Adipocyte (in vitro differentiated cells): ENCODE measurements around the gene ASTN2.

Experiments
- DNase-seq: peaks from one replicate; pipeline ENCODE4 v3.0.0-alpha.2; 2015; ENCODE audit warnings: low read depth
- H3K27me3 ChIP-seq: replicated peaks from 2 replicates; pipeline ENCODE4 v1.7.0; 2013; ENCODE audit warnings: mild to moderate bottlenecking, low read length, moderate library complexity; ENCODE audit not compliant: control insufficient read depth, insufficient read depth
- H3K36me3 ChIP-seq: 2 replicates; pipeline ENCODE4 v1.7.0; 2013; ENCODE audit warnings: low read length, mild to moderate bottlenecking, moderate library complexity; ENCODE audit not compliant: control insufficient read depth, insufficient read depth, severe bottlenecking
- H3K4me1 ChIP-seq: 2 replicates; pipeline ENCODE4 v1.7.0; 2013; ENCODE audit warnings: mild to moderate bottlenecking, low read length, moderate library complexity; ENCODE audit not compliant: control insufficient read depth, insufficient read depth
- H3K4me3 ChIP-seq: 2 replicates; pipeline ENCODE4 v1.7.0; 2013; ENCODE audit warnings: mild to moderate bottlenecking, low read length, moderate library complexity
- H3K9ac ChIP-seq: 2 replicates; pipeline ENCODE4 v1.7.0; 2013; ENCODE audit warnings: mild to moderate bottlenecking, low read length, moderate library complexity
- H3K9me3 ChIP-seq: 2 replicates; pipeline ENCODE4 v1.7.0; 2013; ENCODE audit warnings: mild to moderate bottlenecking, low read length, moderate library complexity; ENCODE audit not compliant: control insufficient read depth

The ASTN2 gene

DNA sequence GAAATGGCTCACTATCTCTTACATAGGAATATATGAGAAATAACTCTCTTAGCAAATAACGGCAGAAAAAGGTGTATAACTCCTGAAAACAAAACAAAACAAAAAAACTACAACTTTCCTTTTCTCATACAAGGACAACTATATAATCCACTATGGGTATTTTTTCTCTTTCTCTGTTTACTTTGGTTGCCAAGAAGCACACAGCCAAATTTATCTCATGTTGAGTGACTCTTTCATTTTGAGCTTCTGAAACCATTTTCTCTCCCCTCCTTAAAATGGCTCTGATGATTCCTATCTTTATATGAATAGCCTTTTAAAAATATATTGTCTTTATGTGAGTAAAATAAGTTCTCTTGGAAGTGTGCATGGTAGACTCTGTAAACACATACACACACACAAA, 599.0 kb downstream of the ASTN2 start:
- Histone ChIP-seq H3K27me3 (peaks cover 5% of the 10 kb centered on the region), H3K9ac (no peak overlapping the region), H3K9me3 (no peaks in the 10 kb centered on the region), H3K4me3 (no peak overlapping the region), H3K36me3 (no peaks in the 10 kb centered on the region), H3K4me1 (no peaks in the 10 kb centered on the region)
- no peak for DNase-seq

- Histone ChIP-seq H3K9ac (no peak overlapping the region), H3K36me3 (no peaks in the 10 kb centered on the region), H3K4me3 (no peak overlapping the region)
Observed at GRCh38 chr9:116813031-116813300, 601.9 kb downstream of the ASTN2 start.

GRCh38 chr9:116812231-116813030, 602.4 kb downstream of the ASTN2 start:
- H3K27me3 ChIP-seq, result no peaks in the 10 kb centered on the region
- no peak overlapping the region for H3K9ac ChIP-seq
- no peak for DNase-seq
- no peaks in the 10 kb centered on the region for H3K9me3 ChIP-seq
- H3K4me1 ChIP-seq, result no peaks in the 10 kb centered on the region
- no peak overlapping the region for H3K4me3 ChIP-seq
- H3K36me3 ChIP-seq, result no peaks in the 10 kb centered on the region

More at GRCh38 chr9:116813031-116813300, 601.9 kb downstream of the ASTN2 start:
- no peaks in the 10 kb centered on the region for H3K4me1 ChIP-seq
- H3K9me3 ChIP-seq, result no peaks in the 10 kb centered on the region
- H3K27me3 ChIP-seq, result no peaks in the 10 kb centered on the region
- DNase-seq, result no peak

DNA sequence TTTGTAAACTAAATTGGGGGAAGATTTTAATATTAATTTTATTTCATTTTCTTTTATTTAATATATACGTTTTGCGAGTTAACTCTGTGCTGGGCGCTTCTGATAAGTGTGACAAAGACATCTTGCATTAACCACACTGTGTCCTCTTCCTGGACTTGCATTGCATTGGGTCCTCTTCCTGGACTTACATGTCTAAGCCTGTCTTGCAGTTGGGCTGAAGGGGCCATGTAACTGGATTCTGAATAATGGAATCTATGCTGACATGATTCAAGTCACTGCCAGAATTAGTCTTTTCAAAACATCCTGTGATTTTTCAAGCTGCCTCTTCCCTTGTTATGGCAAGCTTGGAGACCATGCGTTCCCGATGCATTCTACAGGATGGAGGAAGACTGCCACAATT, 605.2 kb downstream of the ASTN2 start:
- Histone ChIP-seq H3K9ac (no peak overlapping the region), H3K27me3 (no peaks in the 10 kb centered on the region), H3K4me1 (no peaks in the 10 kb centered on the region), H3K9me3 (no peaks in the 10 kb centered on the region), H3K36me3 (no peaks in the 10 kb centered on the region), H3K4me3 (no peak overlapping the region)
- DNase-seq, result no peak

GRCh38 chr9:116806075-116806474, 608.8 kb downstream of the ASTN2 start:
- Histone ChIP-seq H3K9ac (no peak overlapping the region), H3K36me3 (no peaks in the 10 kb centered on the region), H3K4me3 (no peak overlapping the region), H3K9me3 (no peaks in the 10 kb centered on the region), H3K27me3 (no peaks in the 10 kb centered on the region), H3K4me1 (no peaks in the 10 kb centered on the region)
- DNase-seq, result peak; percentile 20

- DNase-seq, result no peak
- no peaks in the 10 kb centered on the region for H3K9me3 ChIP-seq
Observed at GRCh38 chr9:116800885-116801284, 614.0 kb downstream of the ASTN2 start.

GRCh38 chr9:116800074-116800473, 614.8 kb downstream of the ASTN2 start:
- Histone ChIP-seq H3K4me1 (no peaks in the 10 kb centered on the region), H3K4me3 (no peak overlapping the region), H3K36me3 (no peaks in the 10 kb centered on the region), H3K27me3 (peaks cover 20% of the 10 kb centered on the region), H3K9ac (no peak overlapping the region), H3K9me3 (no peaks in the 10 kb centered on the region)
- no peak for DNase-seq

More at GRCh38 chr9:116800885-116801284, 614.0 kb downstream of the ASTN2 start:
- Histone ChIP-seq H3K4me1 (no peaks in the 10 kb centered on the region), H3K4me3 (no peak overlapping the region), H3K36me3 (no peaks in the 10 kb centered on the region), H3K9ac (no peak overlapping the region), H3K27me3 (peaks cover 13% of the 10 kb centered on the region)

GRCh38 chr9:116798521-116798920, 616.3 kb downstream of the ASTN2 start:
- Histone ChIP-seq H3K9me3 (no peaks in the 10 kb centered on the region), H3K4me1 (no peaks in the 10 kb centered on the region), H3K27me3 (peaks cover 20% of the 10 kb centered on the region), H3K36me3 (no peaks in the 10 kb centered on the region), H3K9ac (no peak overlapping the region), H3K4me3 (no peak overlapping the region)
- DNase-seq, result no peak

DNA sequence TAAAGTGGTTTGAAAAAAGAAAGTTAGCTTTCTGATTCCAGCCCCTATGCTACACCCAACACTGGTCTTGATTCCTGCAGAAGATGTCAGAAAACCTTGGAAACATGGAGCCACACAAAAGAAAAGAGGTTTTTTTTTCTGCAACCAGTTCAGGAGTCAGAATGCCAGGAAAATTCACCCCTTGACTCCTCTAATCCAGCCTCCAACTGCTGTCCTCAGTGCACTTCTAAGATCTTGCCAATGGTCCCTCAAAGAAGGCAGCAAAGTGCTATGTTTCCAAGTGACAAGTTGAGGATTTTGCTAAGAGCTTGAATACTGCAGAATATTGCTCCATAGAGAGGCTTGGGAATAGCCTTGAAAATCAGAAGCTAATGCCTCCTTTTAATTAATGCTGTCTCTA, 617.6 kb downstream of the ASTN2 start:
- Histone ChIP-seq H3K9ac (no peak overlapping the region), H3K4me1 (no peaks in the 10 kb centered on the region), H3K4me3 (no peak overlapping the region), H3K27me3 (peaks cover 20% of the 10 kb centered on the region), H3K36me3 (no peaks in the 10 kb centered on the region), H3K9me3 (no peaks in the 10 kb centered on the region)
- DNase-seq, result no peak

DNA sequence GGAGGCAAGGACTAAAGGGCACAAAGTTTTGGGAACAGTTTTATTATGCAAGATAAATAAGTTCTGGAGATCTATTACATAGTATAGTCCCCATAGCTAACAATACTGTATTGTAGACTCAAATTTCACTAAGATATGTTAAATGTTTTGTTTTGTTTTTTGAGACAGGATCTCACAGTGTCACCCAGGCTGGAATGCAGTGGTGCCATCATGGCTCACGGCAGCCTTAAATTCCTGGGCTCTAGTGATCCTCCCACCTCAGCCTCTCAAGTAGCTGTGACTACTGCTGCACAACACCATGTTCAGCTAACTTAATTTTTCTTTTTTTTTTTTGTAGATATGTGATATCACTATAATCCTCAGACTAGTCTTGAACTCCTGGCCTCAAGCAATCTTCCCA, 618.2 kb downstream of the ASTN2 start:
- H3K27me3 ChIP-seq, result peaks cover 20% of the 10 kb centered on the region
- H3K9ac ChIP-seq, result no peak overlapping the region
- H3K9me3 ChIP-seq, result no peaks in the 10 kb centered on the region
- H3K4me1 ChIP-seq, result no peaks in the 10 kb centered on the region
- no peak overlapping the region for H3K4me3 ChIP-seq
- no peak for DNase-seq
- H3K36me3 ChIP-seq, result no peaks in the 10 kb centered on the region

DNA sequence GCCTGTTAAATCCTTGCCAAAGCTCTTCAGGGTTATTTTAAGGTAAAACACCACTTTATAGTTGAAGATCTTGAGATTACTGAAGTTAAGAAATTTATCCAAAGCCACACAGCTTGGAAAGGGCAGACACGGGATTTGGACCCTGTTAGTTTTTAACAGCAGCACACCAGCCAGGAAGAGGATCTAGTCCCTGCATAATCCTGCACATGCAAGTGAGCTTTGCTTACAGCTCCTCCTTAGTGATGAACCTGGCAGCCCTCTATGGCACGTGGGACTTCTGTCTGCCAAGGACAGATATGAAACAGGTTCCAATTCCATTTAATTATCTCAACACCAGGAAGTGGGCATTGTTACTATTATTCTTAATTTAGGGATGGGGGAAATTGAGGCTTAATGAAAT, 619.0 kb downstream of the ASTN2 start:
- no peaks in the 10 kb centered on the region for H3K4me1 ChIP-seq
- H3K9ac ChIP-seq, result no peak overlapping the region
- no peak overlapping the region for H3K4me3 ChIP-seq
- H3K36me3 ChIP-seq, result no peaks in the 10 kb centered on the region
- H3K9me3 ChIP-seq, result no peaks in the 10 kb centered on the region
- no peak for DNase-seq
- peaks cover 19% of the 10 kb centered on the region for H3K27me3 ChIP-seq

DNA sequence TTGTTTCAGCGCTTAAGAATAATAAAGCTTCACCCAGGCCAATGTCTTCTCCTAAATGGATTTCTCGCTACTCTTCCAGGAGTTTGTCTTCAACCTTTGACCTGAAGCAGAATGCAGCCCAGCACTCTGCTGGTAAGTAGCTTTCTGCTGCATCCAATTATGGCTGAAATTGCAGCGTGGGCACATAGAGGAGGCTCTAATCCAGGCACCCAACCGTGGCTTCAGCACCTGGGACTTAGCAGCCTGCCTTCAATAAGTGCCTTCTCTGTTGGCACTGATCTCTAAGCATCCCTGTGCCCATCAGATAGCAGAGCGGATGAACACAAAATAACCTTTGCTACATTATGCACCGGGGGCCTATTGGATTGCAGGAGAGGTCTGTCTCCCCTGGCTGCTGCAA, 622.6 kb downstream of the ASTN2 start:
- H3K4me3 ChIP-seq, result no peak overlapping the region
- peaks cover 11% of the 10 kb centered on the region for H3K27me3 ChIP-seq
- no peak for DNase-seq

More for the DNA sequence above, 622.6 kb downstream of the ASTN2 start:
- Histone ChIP-seq H3K9ac (no peak overlapping the region), H3K4me1 (no peaks in the 10 kb centered on the region), H3K9me3 (no peaks in the 10 kb centered on the region), H3K36me3 (no peaks in the 10 kb centered on the region)
